Uterus (tissue), 4 donors: ENCODE data around the gene KLHL3. TPM values are rescaled to one million over a fixed set of nuclear protein-coding genes. Genes with fewer than 3 reads are reported as not detected.

Experiments
- DNase-seq, 2 donors: peaks; one replicate each; pipeline ENCODE4 v3.0.0-alpha.2; 2019 to 2020
- H3K27ac ChIP-seq, 2 donors: fragments of 200-600 bp; sonication (generic); 1 replicate in 1 of 2; 2 replicates in 1 of 2; pipeline ENCODE4 v1.5.1; 2016 to 2018
- H3K27me3 ChIP-seq, 2 donors: fragments of 200-600 bp; sonication (generic); one replicate each; pipeline ENCODE4 v1.5.1; 2018 to 2019; ENCODE audit warnings: control low read depth in 1 of 2
- H3K36me3 ChIP-seq, 2 donors: fragments of 200-600 bp; sonication (generic); one replicate each; pipeline ENCODE4 v1.5.1; 2019; ENCODE audit warnings: control low read depth in 1 of 2
- H3K4me1 ChIP-seq, 2 donors: fragments of 200-600 bp; sonication (generic); one replicate each; pipeline ENCODE4 v1.5.1; 2018 to 2019; ENCODE audit warnings: control low read depth in 1 of 2
- H3K4me3 ChIP-seq, 2 donors: fragments of 200-600 bp; sonication (generic); 1 replicate in 1 of 2; 2 replicates in 1 of 2; pipeline ENCODE4 v1.5.1; 2018 to 2019; ENCODE audit warnings: mild to moderate bottlenecking in 1 of 2
- H3K9me3 ChIP-seq, 2 donors: fragments of 200-600 bp; sonication (generic); one replicate each; pipeline ENCODE4 v1.5.1; 2019; ENCODE audit warnings: control low read depth in 1 of 2
- POLR2A ChIP-seq, 2 donors: fragments of 450-650 bp; IDR thresholded peaks; one replicate each; pipeline ENCODE4 v1.6.1; 2016; ENCODE audit warnings: antibody characterized with exemption in 2 of 2, mild to moderate bottlenecking in 1 of 2, moderate library complexity in 1 of 2
- intact Hi-C: fragments of 100-400 bp; cut with DNase I; formaldehyde crosslinking; loops from one replicate; pipeline ENCODE4 v1.15.1; 2023; ENCODE audit warnings: low total_unique reads
- total RNA-seq, 4 donors: library from RNA; depleted of rRNA in 3 of 4; stranded (reverse); fragments of >200 nt in 3 of 4; gene quantifications; one replicate each; pipeline versions ENCODE4 v1.1.0 to v1.2.4, GENCODE V29; 2014 to 2023
- TF ChIP-seq, protein P1 (sequence below), 4 experiments: fragments of 200-600 bp in 2 of 4; fragments of 450-650 bp in 2 of 4; sonication (generic) in 2 of 4; IDR thresholded peaks; one replicate each; pipeline ENCODE4 v1.5.1; 2016 to 2019; ENCODE audit warnings: antibody characterized with exemption in 4 of 4, mild to moderate bottlenecking in 2 of 4, moderate library complexity in 1 of 4
- donor health status: DM: yes; HTN: yes; CAD: no.

Gene KLHL3
- total RNA-seq, 4 donors from 2014 or later, result 3.1 to 21.8 (median 8.9) TPM

DNA sequence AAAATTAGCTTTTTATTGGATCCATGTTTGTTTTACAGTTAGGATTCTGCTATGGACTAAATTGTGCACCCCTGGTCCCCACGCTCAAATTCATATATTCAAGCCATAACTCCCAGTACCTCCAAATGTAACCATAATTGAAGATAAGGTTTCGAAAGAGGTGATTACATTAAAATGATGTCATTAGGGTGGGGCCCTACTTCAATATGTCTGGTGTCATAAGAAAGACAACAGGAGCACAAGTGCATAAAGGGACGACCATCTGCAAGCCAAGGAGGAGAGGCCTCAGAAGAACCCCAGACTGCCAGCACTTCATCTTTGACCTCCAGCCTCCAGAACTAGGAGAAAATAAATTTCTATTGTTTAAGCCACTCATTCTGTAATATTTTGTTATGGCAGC is 25.7 kb upstream of the KLHL3 start:
- no peaks in the 10 kb centered on the region for H3K36me3 ChIP-seq
- H3K27me3 ChIP-seq, result no peaks in the 10 kb centered on the region
- TF ChIP-seq, protein P1, sequence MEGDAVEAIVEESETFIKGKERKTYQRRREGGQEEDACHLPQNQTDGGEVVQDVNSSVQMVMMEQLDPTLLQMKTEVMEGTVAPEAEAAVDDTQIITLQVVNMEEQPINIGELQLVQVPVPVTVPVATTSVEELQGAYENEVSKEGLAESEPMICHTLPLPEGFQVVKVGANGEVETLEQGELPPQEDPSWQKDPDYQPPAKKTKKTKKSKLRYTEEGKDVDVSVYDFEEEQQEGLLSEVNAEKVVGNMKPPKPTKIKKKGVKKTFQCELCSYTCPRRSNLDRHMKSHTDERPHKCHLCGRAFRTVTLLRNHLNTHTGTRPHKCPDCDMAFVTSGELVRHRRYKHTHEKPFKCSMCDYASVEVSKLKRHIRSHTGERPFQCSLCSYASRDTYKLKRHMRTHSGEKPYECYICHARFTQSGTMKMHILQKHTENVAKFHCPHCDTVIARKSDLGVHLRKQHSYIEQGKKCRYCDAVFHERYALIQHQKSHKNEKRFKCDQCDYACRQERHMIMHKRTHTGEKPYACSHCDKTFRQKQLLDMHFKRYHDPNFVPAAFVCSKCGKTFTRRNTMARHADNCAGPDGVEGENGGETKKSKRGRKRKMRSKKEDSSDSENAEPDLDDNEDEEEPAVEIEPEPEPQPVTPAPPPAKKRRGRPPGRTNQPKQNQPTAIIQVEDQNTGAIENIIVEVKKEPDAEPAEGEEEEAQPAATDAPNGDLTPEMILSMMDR (IDR thresholded peaks at IDR 0.05), result no peak
- TF ChIP-seq POLR2A (IDR thresholded peaks at IDR 0.05), result no peak
- intact Hi-C loops, result no loop called here
- H3K27ac ChIP-seq, result no peak overlapping the region
- no peaks in the 10 kb centered on the region for H3K9me3 ChIP-seq
- no peak overlapping the region for H3K4me3 ChIP-seq
- no peaks in the 10 kb centered on the region for H3K4me1 ChIP-seq
- DNase-seq, result no peak

DNA sequence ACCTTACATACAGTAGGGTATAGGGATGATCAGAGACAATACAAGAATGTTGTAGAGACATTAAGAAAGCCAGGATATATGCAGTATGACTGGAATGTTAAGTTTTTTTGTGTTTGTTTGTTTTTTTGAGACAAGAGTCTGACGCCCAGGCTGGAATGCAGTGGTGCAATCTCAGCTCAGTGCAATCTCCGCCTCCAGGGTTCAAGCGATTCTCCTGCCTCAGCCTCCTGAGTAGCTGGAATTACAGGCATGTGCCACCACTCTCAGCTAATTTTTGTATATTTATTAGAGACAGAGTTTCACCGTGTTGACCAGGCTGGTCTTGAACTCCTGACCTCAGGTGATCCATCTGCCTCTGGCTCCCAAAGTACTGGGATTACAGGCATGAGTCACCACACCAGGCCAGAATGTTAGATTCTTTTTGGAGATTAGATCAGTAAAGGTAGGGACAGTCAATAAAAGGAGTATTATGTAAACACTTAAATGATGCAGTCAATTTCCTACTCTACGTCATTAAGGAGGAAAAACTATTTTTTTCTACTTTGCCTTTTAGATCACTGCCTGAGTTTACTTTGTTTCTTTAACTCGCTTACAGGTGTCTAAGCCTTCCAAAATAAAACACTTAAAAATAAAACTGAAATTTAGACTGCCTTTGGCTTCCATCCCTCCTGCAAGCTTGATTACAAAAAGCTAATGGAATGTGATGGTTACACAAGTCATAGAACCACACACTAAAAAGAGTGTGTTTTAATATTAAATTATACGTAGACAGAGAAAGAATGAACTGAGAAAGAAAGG is 25.0 kb upstream of the KLHL3 start:
- no peaks in the 10 kb centered on the region for H3K27me3 ChIP-seq
- H3K4me3 ChIP-seq, result no peak overlapping the region
- no peak for TF ChIP-seq POLR2A (IDR thresholded peaks at IDR 0.05)
- TF ChIP-seq, protein P1 (IDR thresholded peaks at IDR 0.05), result no peak
- H3K4me1 ChIP-seq, result no peaks in the 10 kb centered on the region
- no peaks in the 10 kb centered on the region for H3K36me3 ChIP-seq
- intact Hi-C loops, result no loop called here
- DNase-seq, result no peak
- no peak overlapping the region for H3K27ac ChIP-seq
- no peaks in the 10 kb centered on the region for H3K9me3 ChIP-seq

DNA sequence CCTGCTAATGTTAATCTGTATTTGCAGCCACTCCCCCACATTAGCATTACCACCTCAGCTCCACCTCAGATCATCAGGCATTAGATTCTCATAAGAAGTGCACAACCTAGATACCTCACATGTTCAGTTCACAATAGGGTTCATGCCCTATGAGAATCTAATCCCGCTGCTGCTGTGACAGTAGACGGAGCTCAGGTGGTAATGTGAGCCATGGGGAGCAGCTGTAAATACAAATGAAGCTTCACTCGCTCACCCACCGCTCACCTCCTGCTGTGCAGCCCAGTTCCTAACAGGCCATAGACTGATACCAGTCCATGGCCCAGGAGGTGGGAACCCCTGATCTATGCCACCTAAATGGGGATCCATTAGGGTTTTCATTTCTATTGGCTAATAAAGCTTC is 24.4 kb upstream of the KLHL3 start:
- TF ChIP-seq, protein P1 (IDR thresholded peaks at IDR 0.05), result no peak
- no peak for TF ChIP-seq POLR2A (IDR thresholded peaks at IDR 0.05)
- H3K4me3 ChIP-seq, result no peak overlapping the region
- H3K27ac ChIP-seq, result no peak overlapping the region

DNA sequence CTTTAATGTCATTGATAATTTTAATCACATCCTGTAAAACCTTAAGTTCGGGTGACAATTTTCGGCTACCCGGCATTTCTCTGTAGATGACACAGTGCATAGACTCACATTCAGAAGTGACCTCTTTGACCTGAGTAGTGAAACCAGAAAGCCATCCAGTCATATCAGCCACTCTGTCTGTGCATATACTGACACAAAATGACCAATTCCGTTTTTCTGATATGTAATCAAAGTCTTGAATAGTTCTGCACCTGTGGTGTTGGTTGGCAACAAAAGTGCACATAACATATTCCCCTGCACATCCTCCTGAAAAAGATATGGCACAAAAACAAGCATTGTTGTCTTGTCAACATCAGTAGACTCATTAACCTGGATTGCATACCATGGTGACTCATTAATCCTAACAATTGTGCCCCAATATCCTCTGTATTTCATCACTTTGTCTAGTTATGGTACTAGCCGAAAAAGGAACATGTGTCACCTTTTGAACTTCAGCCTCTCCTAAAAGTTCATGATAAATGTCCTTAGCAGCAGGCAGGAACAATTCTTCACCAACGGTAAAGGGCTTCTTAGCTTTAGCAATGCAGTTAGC is 22.9 kb upstream of the KLHL3 start:
- Histone ChIP-seq H3K27me3 (no peaks in the 10 kb centered on the region), H3K4me3 (no peak overlapping the region), H3K9me3 (no peaks in the 10 kb centered on the region), H3K27ac (no peak overlapping the region), H3K36me3 (no peaks in the 10 kb centered on the region), H3K4me1 (no peaks in the 10 kb centered on the region)
- DNase-seq, result no peak
- TF ChIP-seq POLR2A (IDR thresholded peaks at IDR 0.05), result no peak
- TF ChIP-seq, protein P1 (IDR thresholded peaks at IDR 0.05), result no peak
- intact Hi-C loops, result no loop called here

More for the DNA sequence above, 24.4 kb upstream of the KLHL3 start:
- DNase-seq, result no peak
- Histone ChIP-seq H3K4me1 (no peaks in the 10 kb centered on the region), H3K27me3 (no peaks in the 10 kb centered on the region), H3K9me3 (no peaks in the 10 kb centered on the region), H3K36me3 (no peaks in the 10 kb centered on the region)
- intact Hi-C loops, result no loop called here

DNA sequence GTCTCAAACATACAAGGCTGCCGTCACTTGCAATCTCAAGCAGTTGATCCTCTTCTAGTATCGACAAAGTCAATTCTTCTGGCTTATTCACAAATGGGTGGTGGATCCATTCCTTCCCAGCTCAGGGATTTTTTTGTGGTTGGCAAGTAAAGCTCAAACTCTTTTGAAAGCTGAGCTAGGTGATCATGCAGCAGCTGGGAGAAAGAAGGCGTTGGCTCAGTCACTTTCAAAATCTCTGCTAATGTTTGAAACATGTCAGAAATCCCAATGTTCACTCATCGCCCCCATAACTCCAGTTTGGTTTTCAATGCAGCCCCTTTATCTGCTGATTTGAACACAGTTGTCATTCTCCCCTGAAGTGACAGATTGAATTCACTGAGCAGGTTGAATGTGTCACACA is 22.2 kb upstream of the KLHL3 start:
- Histone ChIP-seq H3K27me3 (no peaks in the 10 kb centered on the region), H3K27ac (no peak overlapping the region), H3K36me3 (no peaks in the 10 kb centered on the region), H3K4me1 (no peaks in the 10 kb centered on the region), H3K4me3 (no peak overlapping the region), H3K9me3 (no peaks in the 10 kb centered on the region)
- intact Hi-C loops, result no loop called here
- no peak for TF ChIP-seq POLR2A (IDR thresholded peaks at IDR 0.05)
- TF ChIP-seq, protein P1 (IDR thresholded peaks at IDR 0.05), result no peak
- DNase-seq, result no peak
